Liver (tissue), 9 donors: Measurements from ENCODE around the gene CACNA1D. TPM values are rescaled to one million over a fixed set of nuclear protein-coding genes. Genes with fewer than 3 reads are reported as not detected.

Experiments
- DNase-seq: peaks from one replicate; pipeline ENCODE4 v3.0.0-alpha.2; 2017; ENCODE audit warnings: low spot score
- H3K27ac ChIP-seq, 2 donors: one replicate each; pipeline ENCODE4 v1.7.0; 2013; ENCODE audit warnings: inconsistent platforms in 2 of 2, low read length in 2 of 2, control low read depth in 1 of 2, low read depth in 1 of 2, mild to moderate bottlenecking in 1 of 2
- H3K27me3 ChIP-seq, 4 donors: one replicate each; pipeline versions ENCODE4 v1.6.1 to v1.7.0; 2013; ENCODE audit warnings: low read length in 3 of 4, inconsistent platforms in 1 of 4, mild to moderate bottlenecking in 1 of 4, moderate library complexity in 1 of 4; ENCODE audit not compliant: control insufficient read depth in 4 of 4, insufficient read depth in 4 of 4
- H3K36me3 ChIP-seq, 4 donors: one replicate each; pipeline versions ENCODE4 v1.6.1 to v1.7.0; 2013; ENCODE audit warnings: low read length in 3 of 4, mild to moderate bottlenecking in 3 of 4, low read depth in 1 of 4, moderate library complexity in 1 of 4; ENCODE audit not compliant: control insufficient read depth in 4 of 4, insufficient read depth in 3 of 4
- H3K4me1 ChIP-seq, 4 donors: one replicate each; pipeline versions ENCODE4 v1.6.1 to v1.7.0; 2013; ENCODE audit warnings: low read length in 3 of 4, mild to moderate bottlenecking in 3 of 4, moderate library complexity in 1 of 4; ENCODE audit not compliant: control insufficient read depth in 4 of 4, insufficient read depth in 4 of 4
- H3K4me3 ChIP-seq, 3 donors: one replicate each; pipeline versions ENCODE4 v1.6.1 to v1.7.0; 2013; ENCODE audit warnings: low read length in 3 of 3, control low read depth in 1 of 3, low read depth in 1 of 3, mild to moderate bottlenecking in 1 of 3
- H3K9ac ChIP-seq, 2 donors: one replicate each; pipeline ENCODE4 v1.7.0; 2013; ENCODE audit warnings: low read length in 2 of 2, mild to moderate bottlenecking in 2 of 2, moderate library complexity in 2 of 2, control low read depth in 1 of 2, low read depth in 1 of 2
- H3K9me3 ChIP-seq, 4 donors: one replicate each; pipeline versions ENCODE4 v1.6.1 to v1.7.0; 2013; ENCODE audit warnings: low read length in 3 of 4; ENCODE audit not compliant: control insufficient read depth in 4 of 4
- ATF3 ChIP-seq: IDR thresholded peaks from 2 replicates; pipeline ENCODE4 v1.6.1; 2016; ENCODE audit warnings: antibody characterized with exemption
- CTCF ChIP-seq: fragments of 150-350 bp; IDR thresholded peaks from 2 replicates; pipeline ENCODE4 v1.5.1; 2017; ENCODE audit warnings: improper control_type of control experiment, low read depth, low read length; ENCODE audit not compliant: missing input control
- EGR1 ChIP-seq, 2 donors: IDR thresholded peaks; 2 replicates each; pipeline ENCODE4 v1.6.1; 2016 to 2018; ENCODE audit warnings: antibody characterized with exemption in 2 of 2, low read depth in 2 of 2
- FOXA1 ChIP-seq: IDR thresholded peaks from 2 replicates; pipeline ENCODE4 v1.6.1; 2016; ENCODE audit warnings: antibody characterized with exemption
- GABPA ChIP-seq, 2 donors: IDR thresholded peaks in 1 of 2; conservative IDR thresholded peaks in 1 of 2; 2 replicates each; pipeline ENCODE4 v1.6.1; 2016; ENCODE audit warnings: antibody characterized with exemption in 2 of 2, mild to moderate bottlenecking in 1 of 2, moderate library complexity in 1 of 2
- HNF4G ChIP-seq: IDR thresholded peaks from 2 replicates; pipeline ENCODE4 v1.6.1; 2016; ENCODE audit warnings: antibody characterized with exemption
- JUND ChIP-seq, 2 donors: IDR thresholded peaks; 2 replicates each; pipeline ENCODE4 v1.6.1; 2016; ENCODE audit warnings: antibody characterized with exemption in 2 of 2
- MAX ChIP-seq: IDR thresholded peaks from 2 replicates; pipeline ENCODE4 v1.6.1; 2016; ENCODE audit warnings: antibody characterized with exemption
- NR2F2 ChIP-seq: IDR thresholded peaks from 2 replicates; pipeline ENCODE4 v1.6.1; 2016; ENCODE audit warnings: antibody characterized with exemption
- RAD21 ChIP-seq, 2 donors: IDR thresholded peaks; 2 replicates each; pipeline ENCODE4 v1.6.1; 2016; ENCODE audit warnings: antibody characterized with exemption in 2 of 2, mild to moderate bottlenecking in 2 of 2
- REST ChIP-seq: IDR thresholded peaks from 2 replicates; pipeline ENCODE4 v1.6.1; 2016; ENCODE audit warnings: antibody characterized with exemption, mild to moderate bottlenecking
- RXRA ChIP-seq, 2 donors: IDR thresholded peaks; 2 replicates each; pipeline ENCODE4 v1.6.1; 2017 to 2018; ENCODE audit warnings: antibody characterized with exemption in 2 of 2, mild to moderate bottlenecking in 1 of 2
- SP1 ChIP-seq: IDR thresholded peaks from 2 replicates; pipeline ENCODE4 v1.6.1; 2018; ENCODE audit warnings: antibody characterized with exemption, mild to moderate bottlenecking
- TAF1 ChIP-seq: conservative IDR thresholded peaks from 2 replicates; pipeline ENCODE4 v1.6.1; 2016; ENCODE audit warnings: antibody characterized with exemption, mild to moderate bottlenecking
- YY1 ChIP-seq: IDR thresholded peaks from 2 replicates; pipeline ENCODE4 v1.6.1; 2016; ENCODE audit warnings: antibody characterized with exemption, mild to moderate bottlenecking
- ZBTB33 ChIP-seq: IDR thresholded peaks from 2 replicates; pipeline ENCODE4 v1.6.1; 2016; ENCODE audit warnings: antibody characterized with exemption
- WGBS: extraction: QIAGEN DNeasy Blood & Tissue Kit; methylation state at CpG from one replicate; pipeline ENCODE4 v1.1.7; 2013; 5-methylcytosine and 5-hydroxymethylcytosine counted together
- polyA plus RNA-seq, 2 donors: library from polyadenylated mRNA; stranded (reverse) in 1 of 2; unstranded in 1 of 2; fragments of 200-250 nt in 1 of 2; fragments of >200 nt in 1 of 2; fragmentation: Nextera tagmentation in 1 of 2; extraction: Ambion mirVana in 1 of 2; gene quantifications; one replicate each; pipeline versions ENCODE4 v1.2.1 to v1.2.3, GENCODE V29; 2013 to 2015
- total RNA-seq, 2 donors: library from RNA; depleted of rRNA; stranded (reverse); fragments of >200 nt; gene quantifications; one replicate each; pipeline ENCODE4 v1.2.3, GENCODE V29; 2014
- donor health status: healthy.
- donor health status: healthy.
- donor health status: healthy.
- donor health status: healthy.
- donor health status: healthy.

The CACNA1D gene
- total and polyA plus RNA-seq, 4 donors, result 1.8 to 18.9 (median 3.4) TPM

GRCh38 chr3:53486961-53487654 lies 7.3 kb upstream of the CACNA1D start:
- no peak for TF ChIP-seq EGR1 (IDR thresholded peaks at IDR 0.05; ENCODE audit: low read depth in 2 of 2)
- TF ChIP-seq FOXA1, result no peak
- no peak for TF ChIP-seq ZBTB33
- no peak for TF ChIP-seq REST
- TF ChIP-seq CTCF, result no peak
- TF ChIP-seq RAD21 (IDR thresholded peaks at IDR 0.05), result no peak
- no peak for TF ChIP-seq NR2F2
- TF ChIP-seq GABPA (IDR thresholded peaks at IDR 0.05 in 1 of 2, conservative IDR thresholded peaks at IDR 0.05 in 1 of 2), result no peak
- TF ChIP-seq RXRA (IDR thresholded peaks at IDR 0.05), result no peak
- no peak for TF ChIP-seq MAX
- no peak for TF ChIP-seq JUND (IDR thresholded peaks at IDR 0.05)
- no peak for TF ChIP-seq ATF3
- TF ChIP-seq TAF1, result no peak
- no peak for TF ChIP-seq HNF4G
- no peak for TF ChIP-seq SP1
- no peak for TF ChIP-seq YY1
- Histone ChIP-seq H3K4me3 (no peak overlapping the region), H3K9me3 (no peaks in the 10 kb centered on the region), H3K9ac (no peak overlapping the region), H3K4me1 (no peaks in the 10 kb centered on the region), H3K27ac (no peak overlapping the region), H3K36me3 (no peaks in the 10 kb centered on the region), H3K27me3 (no peaks in the 10 kb centered on the region)
- 96% methylated on average over 6 of the region's 6 CpGs for WGBS
- no peak for DNase-seq
